Stimulated activated CD8-positive, alpha-beta memory T cell treated with anti-CD3 and anti-CD28 coated beads, Interleukin-12 subunit alpha, Interleukin-12 subunit beta, amount 100 ng/mL, for 1 hour (primary cell): ENCODE data around the gene CD9.

ENCODE experiments used
- DNase-seq: peaks from one replicate; pipeline ENCODE4 v3.0.0-alpha.2; 2020; ENCODE audit warnings: low read depth

CD9 gene

GRCh38 chr12:6275928-6276887 is 76.0 kb downstream of the CD9 start:
- DNase-seq: no peak

GRCh38 chr12:6276956-6277620 is 76.9 kb downstream of the CD9 start:
- no peak for DNase-seq

- peak; percentile 4 for DNase-seq
Observed at GRCh38 chr12:6277982-6278438, 77.8 kb downstream of the CD9 start.

GRCh38 chr12:6278439-6279255 is 78.4 kb downstream of the CD9 start:
- DNase-seq: peak; percentile 61

GRCh38 chr12:6279256-6279628 is 79.0 kb downstream of the CD9 start:
- no peak for DNase-seq

GRCh38 chr12:6279631-6280030 is 79.4 kb downstream of the CD9 start:
- no peak for DNase-seq

- no peak for DNase-seq
Observed at GRCh38 chr12:6280053-6280469, 79.9 kb downstream of the CD9 start.

- DNase-seq: no peak
Observed at GRCh38 chr12:6280672-6281071, 80.5 kb downstream of the CD9 start.

- no peak for DNase-seq
Observed at GRCh38 chr12:6281081-6281809, 81.0 kb downstream of the CD9 start.

GRCh38 chr12:6282453-6282840 is 82.2 kb downstream of the CD9 start:
- no peak for DNase-seq

- DNase-seq: no peak
Observed at GRCh38 chr12:6284273-6284672, 84.1 kb downstream of the CD9 start.

- peak; percentile 42 for DNase-seq
Observed at GRCh38 chr12:6285063-6285477, 84.9 kb downstream of the CD9 start.

GRCh38 chr12:6285532-6286306 is 85.5 kb downstream of the CD9 start:
- DNase-seq: no peak
